CD4-positive, alpha-beta T cell (primary cell): ENCODE results near the gene NGF. TPM values are rescaled to one million over a fixed set of nuclear protein-coding genes. Genes with fewer than 3 reads are reported as not detected.

Experiments used
- ATAC-seq: fragments of 200-7000 bp; cut with Tn5 transposase; one replicate; pipeline ENCODE4 v1.10.0; 2022; ENCODE audit warnings: mild to moderate bottlenecking; ENCODE audit not compliant: poor library complexity
- CTCF ChIA-PET: fragments of 350-600 bp; sonication (Branson Sonifier 250); formaldehyde crosslinking; loops from one replicate; lab custom pipeline; 2021; ENCODE audit warnings: antibody characterized with exemption, inconsistent platforms; lab: Charles Lee
- POLR2A ChIA-PET: fragments of 350-600 bp; sonication (Branson Sonifier 250); formaldehyde crosslinking; loops from one replicate; lab custom pipeline; 2021; ENCODE audit warnings: antibody characterized with exemption, inconsistent platforms; lab: Charles Lee
- DNase-seq, 14 experiments: peaks; one replicate each; pipeline ENCODE4 v3.0.0-alpha.2; 2013 to 2020; ENCODE audit warnings: mixed read lengths in 2 of 14
- H3K27ac ChIP-seq, 2 donors: one replicate each; pipeline versions ENCODE4 v1.5.1 to v1.7.0; 2013; ENCODE audit warnings: low read length in 2 of 2, low read depth in 1 of 2, mild to moderate bottlenecking in 1 of 2
- H3K27me3 ChIP-seq, 2 experiments: 1 replicate in 1 of 2; 2 replicates in 1 of 2; pipeline versions ENCODE4 v1.6.1 to v1.7.0; 2013; ENCODE audit warnings: low read length in 2 of 2, control low read depth in 1 of 2, mild to moderate bottlenecking in 1 of 2, moderate library complexity in 1 of 2; ENCODE audit not compliant: insufficient read depth in 2 of 2, control insufficient read depth in 1 of 2
- H3K36me3 ChIP-seq: one replicate; pipeline ENCODE4 v1.6.1; 2013; ENCODE audit warnings: low read length, control low read depth; ENCODE audit not compliant: insufficient read depth
- H3K4me1 ChIP-seq: one replicate; pipeline ENCODE4 v1.6.1; 2013; ENCODE audit warnings: low read length, control low read depth; ENCODE audit not compliant: insufficient read depth
- H3K4me3 ChIP-seq: one replicate; pipeline ENCODE4 v1.5.1; 2013; ENCODE audit warnings: mild to moderate bottlenecking, low read length, moderate library complexity
- H3K9me3 ChIP-seq, 2 experiments: 1 replicate in 1 of 2; 2 replicates in 1 of 2; pipeline versions ENCODE4 v1.6.1 to v1.7.0; 2013; ENCODE audit warnings: low read length in 2 of 2, mild to moderate bottlenecking in 2 of 2, control low read depth in 1 of 2, moderate library complexity in 1 of 2; ENCODE audit not compliant: control insufficient read depth in 1 of 2, insufficient read depth in 1 of 2
- H3K27ac Mint-ChIP-seq: one replicate; pipeline ENCODE4 v1.8.0; 2020; ENCODE audit warnings: mixed read lengths
- H3K27me3 Mint-ChIP-seq: one replicate; pipeline ENCODE4 v1.8.0; 2021; ENCODE audit warnings: mixed read lengths
- H3K36me3 Mint-ChIP-seq: one replicate; pipeline ENCODE4 v1.8.0; 2021; ENCODE audit warnings: low read depth, mixed read lengths
- H3K4me1 Mint-ChIP-seq: one replicate; pipeline ENCODE4 v1.8.0; 2021; ENCODE audit warnings: low read depth, mixed read lengths
- H3K4me3 Mint-ChIP-seq: one replicate; pipeline ENCODE4 v1.8.0; 2020; ENCODE audit warnings: mild to moderate bottlenecking, mixed read lengths
- H3K9me3 Mint-ChIP-seq: one replicate; pipeline ENCODE4 v1.8.0; 2020; ENCODE audit warnings: mixed read lengths
- intact Hi-C, 2 experiments: fragments of 100-400 bp; cut with DNase I in 1 of 2; cut with micrococcal nuclease in 1 of 2; formaldehyde crosslinking; loops; one replicate each; pipeline versions ENCODE4 v1.15.1 to v1.9.0; 2023 to 2025; cut with DNase I, micrococcal nuclease
- total RNA-seq, 174 experiments: library from RNA in 2 of 174; stranded (reverse) in 2 of 174; gene quantifications; one replicate each; pipeline ENCODE4 v1.2.3 and lab custom pipeline; 2021 to 2026
- TF ChIP-seq, protein P1 (sequence below): fragments of 200-600 bp; IDR thresholded peaks from one replicate; pipeline ENCODE4 v1.8.0; 2022; ENCODE audit warnings: antibody characterized with exemption, mild to moderate bottlenecking

NGF gene
- total RNA-seq, 2 experiments from 2014 or later: not detected

DNA sequence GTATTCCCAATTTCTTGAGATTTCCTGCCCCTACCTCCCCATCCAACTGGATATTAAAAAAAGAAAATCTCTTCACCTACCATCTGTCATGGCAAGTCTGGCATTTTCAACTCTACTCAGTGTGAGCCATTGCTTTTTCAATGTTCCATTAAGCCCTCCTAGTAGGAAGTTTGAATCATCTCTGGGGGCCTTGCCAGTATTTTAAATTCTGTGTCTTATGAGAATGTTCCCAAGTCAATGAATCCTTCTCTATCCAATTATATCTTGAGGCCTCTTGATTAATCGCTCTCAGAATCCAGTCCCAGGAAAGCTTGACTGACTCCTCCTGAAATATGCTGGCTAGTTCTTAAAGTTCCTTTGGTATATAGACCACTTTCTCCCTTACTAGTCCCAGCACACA, 91.5 kb downstream of the NGF start:
- H3K27me3 ChIP-seq: no peaks in the 10 kb centered on the region
- ChIA-PET POLR2A (no interaction called here), CTCF (no interaction called here)
- H3K9me3 ChIP-seq: no peaks in the 10 kb centered on the region
- H3K27me3 Mint-ChIP-seq: peaks cover 21% of the 10 kb centered on the region
- H3K4me1 ChIP-seq: no peaks in the 10 kb centered on the region
- TF ChIP-seq, protein P1, sequence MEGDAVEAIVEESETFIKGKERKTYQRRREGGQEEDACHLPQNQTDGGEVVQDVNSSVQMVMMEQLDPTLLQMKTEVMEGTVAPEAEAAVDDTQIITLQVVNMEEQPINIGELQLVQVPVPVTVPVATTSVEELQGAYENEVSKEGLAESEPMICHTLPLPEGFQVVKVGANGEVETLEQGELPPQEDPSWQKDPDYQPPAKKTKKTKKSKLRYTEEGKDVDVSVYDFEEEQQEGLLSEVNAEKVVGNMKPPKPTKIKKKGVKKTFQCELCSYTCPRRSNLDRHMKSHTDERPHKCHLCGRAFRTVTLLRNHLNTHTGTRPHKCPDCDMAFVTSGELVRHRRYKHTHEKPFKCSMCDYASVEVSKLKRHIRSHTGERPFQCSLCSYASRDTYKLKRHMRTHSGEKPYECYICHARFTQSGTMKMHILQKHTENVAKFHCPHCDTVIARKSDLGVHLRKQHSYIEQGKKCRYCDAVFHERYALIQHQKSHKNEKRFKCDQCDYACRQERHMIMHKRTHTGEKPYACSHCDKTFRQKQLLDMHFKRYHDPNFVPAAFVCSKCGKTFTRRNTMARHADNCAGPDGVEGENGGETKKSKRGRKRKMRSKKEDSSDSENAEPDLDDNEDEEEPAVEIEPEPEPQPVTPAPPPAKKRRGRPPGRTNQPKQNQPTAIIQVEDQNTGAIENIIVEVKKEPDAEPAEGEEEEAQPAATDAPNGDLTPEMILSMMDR: no peak
- intact Hi-C loops: no loop called here
- H3K4me3 ChIP-seq: no peak overlapping the region
- H3K36me3 ChIP-seq: no peaks in the 10 kb centered on the region
- no peaks in the 10 kb centered on the region for H3K4me1 Mint-ChIP-seq
- no peak for ATAC-seq
- peaks cover 2% of the 10 kb centered on the region for H3K9me3 Mint-ChIP-seq
- H3K27ac Mint-ChIP-seq: no peak overlapping the region
- no peaks in the 10 kb centered on the region for H3K36me3 Mint-ChIP-seq
- H3K27ac ChIP-seq: no peak overlapping the region
- DNase-seq: no peak
- no peak overlapping the region for H3K4me3 Mint-ChIP-seq

DNA sequence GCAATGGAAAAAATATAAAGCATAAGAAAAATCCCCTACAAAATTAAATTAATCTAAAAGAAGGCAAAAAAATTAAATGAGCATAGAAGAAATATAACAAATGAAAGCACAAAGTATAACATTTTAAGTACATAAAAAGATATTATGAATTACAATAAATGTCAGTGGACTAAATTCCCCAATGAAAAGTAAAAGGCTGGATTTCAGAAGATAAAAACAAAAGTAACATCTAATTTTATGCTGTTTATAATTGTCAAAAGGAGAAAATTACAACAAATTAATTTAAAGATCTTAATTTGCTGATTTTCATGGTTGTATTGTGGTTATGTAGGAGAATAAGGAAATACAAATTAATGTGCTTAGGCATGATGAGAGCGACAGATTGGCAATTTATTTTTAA, 92.8 kb downstream of the NGF start:
- H3K36me3 Mint-ChIP-seq: no peaks in the 10 kb centered on the region
- H3K4me3 Mint-ChIP-seq: no peak overlapping the region
- DNase-seq (no peak), ATAC-seq (no peak)
- Histone ChIP-seq H3K9me3 (no peaks in the 10 kb centered on the region), H3K27ac (no peak overlapping the region), H3K4me1 (no peaks in the 10 kb centered on the region), H3K4me3 (no peak overlapping the region), H3K27me3 (no peaks in the 10 kb centered on the region), H3K36me3 (no peaks in the 10 kb centered on the region)
- peaks cover 29% of the 10 kb centered on the region for H3K27me3 Mint-ChIP-seq
- POLR2A ChIA-PET: interaction anchor here (1.1 kb wide), 1 partner anchor 9 kb away, joined by 3 read pairs; no protein-coding TSS in a partner anchor
- peaks cover 2% of the 10 kb centered on the region for H3K9me3 Mint-ChIP-seq
- CTCF ChIA-PET: interaction anchor here (1.2 kb wide), 1 partner anchor 15 kb away, joined by 4 read pairs; no protein-coding TSS in a partner anchor
- TF ChIP-seq, protein P1: no peak
- H3K27ac Mint-ChIP-seq: no peak overlapping the region
- no peaks in the 10 kb centered on the region for H3K4me1 Mint-ChIP-seq
- intact Hi-C loops: no loop called here

DNA sequence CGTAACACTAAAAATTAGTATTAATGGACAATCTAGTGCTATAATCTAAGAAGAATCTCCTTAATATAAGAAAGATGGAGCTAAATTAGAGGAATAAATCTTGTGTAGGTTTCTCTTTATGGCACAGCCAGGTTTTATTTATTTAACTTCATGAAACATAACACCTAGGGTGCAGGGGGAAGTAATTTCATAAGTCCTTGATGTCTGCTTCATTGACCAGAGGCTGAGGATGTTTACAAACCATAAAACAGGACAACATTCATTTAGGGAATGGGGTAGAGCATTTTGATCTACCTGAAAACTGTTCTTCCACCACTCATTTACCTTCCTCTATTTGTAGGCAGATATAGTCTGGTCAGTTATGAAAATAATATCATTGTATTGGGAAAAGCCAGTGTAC, 95.5 kb downstream of the NGF start:
- DNase-seq: no peak
- no peaks in the 10 kb centered on the region for H3K4me1 Mint-ChIP-seq
- H3K9me3 Mint-ChIP-seq: peaks cover 2% of the 10 kb centered on the region
- Histone ChIP-seq H3K27me3 (no peaks in the 10 kb centered on the region), H3K9me3 (no peaks in the 10 kb centered on the region), H3K36me3 (no peaks in the 10 kb centered on the region), H3K4me1 (no peaks in the 10 kb centered on the region), H3K4me3 (no peak overlapping the region), H3K27ac (no peak overlapping the region)
- intact Hi-C loops: no loop called here
- peaks cover 31% of the 10 kb centered on the region for H3K27me3 Mint-ChIP-seq
- ChIA-PET CTCF (no interaction called here), POLR2A (no interaction called here)
- H3K4me3 Mint-ChIP-seq: no peak overlapping the region
- ATAC-seq: no peak
- TF ChIP-seq, protein P1: no peak
- no peak overlapping the region for H3K27ac Mint-ChIP-seq
- no peaks in the 10 kb centered on the region for H3K36me3 Mint-ChIP-seq
